A673 (cell line): ENCODE results near the gene ZNF799. TPM values are rescaled to one million over a fixed set of nuclear protein-coding genes. Genes with fewer than 3 reads are reported as not detected.
"Not testable (repeated sequence)": the region's sequence is repeated elsewhere in the genome, so short reads cannot be mapped to it uniquely, and the experiment has no call there.

Source experiments
- BruUV-seq: library from RNA; stranded (reverse); fragments of 400-500 nt; replicated peaks from 2 replicates; lab custom pipeline; 2021; lab: Mats Ljungman, UMichigan
- CTCF ChIA-PET: fragments of 300-600 bp; sonication (Branson Sonifier 250); formaldehyde crosslinking; loops from one replicate; lab custom pipeline; 2022; ENCODE audit warnings: antibody characterized with exemption; lab: Charles Lee
- POLR2A ChIA-PET: fragments of 300-600 bp; sonication (Branson Sonifier 250); formaldehyde crosslinking; loops from one replicate; lab custom pipeline; 2022; ENCODE audit warnings: antibody characterized with exemption; ENCODE audit not compliant: low non-redundant PET; lab: Charles Lee
- DNase-seq: peaks from one replicate; pipeline ENCODE4 v3.0.0-alpha.2; 2015; ENCODE audit warnings: low spot score
- H3K27ac ChIP-seq: fragments of 200-600 bp; sonication (generic); 2 replicates; pipeline ENCODE4 v1.5.1; 2016; ENCODE audit warnings: mixed run types, low read depth, mild to moderate bottlenecking, mixed read lengths, antibody characterized with exemption, low read length; ENCODE audit not compliant: poor library complexity, severe bottlenecking
- H3K27me3 ChIP-seq: fragments of 200-600 bp; sonication (generic); replicated peaks from 2 replicates; pipeline ENCODE4 v1.6.1; 2017; ENCODE audit warnings: mixed run types, low read depth, mild to moderate bottlenecking, mixed read lengths, antibody characterized with exemption, low read length; ENCODE audit not compliant: insufficient read depth, poor library complexity
- H3K36me3 ChIP-seq: fragments of 200-600 bp; sonication (generic); 2 replicates; pipeline ENCODE4 v1.6.1; 2016; ENCODE audit warnings: mixed run types, mild to moderate bottlenecking, mixed read lengths, antibody characterized with exemption, low read length; ENCODE audit not compliant: insufficient read depth, poor library complexity, severe bottlenecking
- H3K4me1 ChIP-seq: fragments of 200-600 bp; sonication (generic); 2 replicates; pipeline ENCODE4 v1.6.1; 2017; ENCODE audit warnings: mixed run types, mild to moderate bottlenecking, mixed read lengths, antibody characterized with exemption, low read length; ENCODE audit not compliant: insufficient read depth, poor library complexity, severe bottlenecking
- H3K4me3 ChIP-seq: fragments of 200-600 bp; sonication (generic); 2 replicates; pipeline ENCODE4 v1.5.1; 2016; ENCODE audit warnings: low read depth, mixed run types, mild to moderate bottlenecking, mixed read lengths, low read length; ENCODE audit not compliant: poor library complexity, severe bottlenecking
- H3K9me3 ChIP-seq: fragments of 200-600 bp; sonication (generic); 2 replicates; pipeline ENCODE4 v1.6.1; 2016; ENCODE audit warnings: mixed run types, low read depth, mild to moderate bottlenecking, mixed read lengths, antibody characterized with exemption, low read length; ENCODE audit not compliant: poor library complexity, severe bottlenecking
- CTCF ChIP-seq: fragments of 300-800, 200-600 bp; sonication (generic); conservative IDR thresholded peaks from 2 replicates; pipeline ENCODE4 v1.5.1; 2017; ENCODE audit warnings: low read depth, mild to moderate bottlenecking, antibody characterized with exemption, low read length, moderate library complexity, mixed read lengths
- EZH2 ChIP-seq: fragments of 200-600 bp; sonication (generic); IDR thresholded peaks from 2 replicates; pipeline ENCODE4 v1.6.1; 2017; ENCODE audit warnings: borderline replicate concordance, low read depth, mild to moderate bottlenecking, mixed read lengths, antibody characterized with exemption, low read length; ENCODE audit not compliant: poor library complexity, severe bottlenecking
- intact Hi-C: fragments of 100-400 bp; cut with micrococcal nuclease; formaldehyde crosslinking; loops from one replicate; pipeline ENCODE4 v1.10.0; 2022; ENCODE audit not compliant: unreplicated experiment
- total RNA-seq: library from RNA; stranded (reverse); gene quantifications from 2 replicates; pipeline ENCODE4 v1.2.3, GENCODE V29; 2021

ZNF799 gene
- total RNA-seq, 1 experiment from 2014 or later, result 2.8 TPM

- H3K27ac ChIP-seq, result peak within 1 kb of the TSS; percentile 61
- ChIA-PET POLR2A (no interaction called here), CTCF (no interaction called here)
- peak within 1 kb of the TSS; percentile 65 for H3K4me3 ChIP-seq
- no peaks in the 10 kb centered on the region for H3K27me3 ChIP-seq
- TF ChIP-seq CTCF (no peak), EZH2 (no peak)
- H3K36me3 ChIP-seq, result no peaks in the 10 kb centered on the region
- intact Hi-C loops, result no loop called here
- peak; percentile 99 for DNase-seq
- H3K9me3 ChIP-seq, result no peaks in the 10 kb centered on the region
- no peaks in the 10 kb centered on the region for H3K4me1 ChIP-seq
- BruUV-seq, result no TSS peak
These were observed 39.7 kb upstream of the ZNF799 start, which contains the start of gene ZNF443 for GRCh38 chr19:12440541-12441316. Gene ZNF443 (minus strand): TSS chr19:12441021. CDS start chr19:12440914, 107 bp downstream.

GRCh38 chr19:12439686-12440540, 38.8 kb upstream of the ZNF799 start:
- H3K27ac ChIP-seq, result peak overlapping the region; percentile 61
- H3K27me3 ChIP-seq, BruUV-seq, H3K36me3 ChIP-seq, DNase-seq, CTCF ChIA-PET, H3K9me3 ChIP-seq, intact Hi-C loops, H3K4me1 ChIP-seq, POLR2A ChIA-PET: not testable (repeated sequence)
- H3K4me3 ChIP-seq, result peak overlapping the region; percentile 65

GRCh38 chr19:12430726-12431299, 29.7 kb upstream of the ZNF799 start:
- H3K36me3 ChIP-seq, H3K27ac ChIP-seq, BruUV-seq, POLR2A ChIA-PET, intact Hi-C loops, DNase-seq, CTCF ChIA-PET, H3K9me3 ChIP-seq, H3K4me3 ChIP-seq, H3K4me1 ChIP-seq, H3K27me3 ChIP-seq: not testable (repeated sequence)

GRCh38 chr19:12425888-12426274, 24.8 kb upstream of the ZNF799 start:
- Histone ChIP-seq H3K4me3 (no peak overlapping the region), H3K27ac (no peak overlapping the region), H3K27me3 (no peaks in the 10 kb centered on the region), H3K9me3 (peaks cover 6% of the 10 kb centered on the region), H3K36me3 (peaks cover under 1% of the 10 kb centered on the region), H3K4me1 (no peaks in the 10 kb centered on the region)
- DNase-seq, result no peak
- POLR2A ChIA-PET, result no interaction called here
- no TSS peak for BruUV-seq
- CTCF ChIA-PET, result no interaction called here
- TF ChIP-seq EZH2 (no peak), CTCF (no peak)
- intact Hi-C loops, result no loop called here
